HEK293T (cell line): ENCODE data around the gene CLHC1.
"Not testable (repeated sequence)": the region's sequence is repeated elsewhere in the genome, so short reads cannot be mapped to it uniquely, and the experiment has no call there.

Experiments
- CTCF ChIA-PET: fragments of 350-600 bp; formaldehyde crosslinking; extraction: SDS; loops from one replicate; lab custom pipeline; 2021; ENCODE audit warnings: antibody characterized with exemption, inconsistent platforms; lab: Yijun Ruan, JAX
- POLR2A ChIA-PET: fragments of 350-600 bp; formaldehyde crosslinking; extraction: SDS; loops from one replicate; lab custom pipeline; 2020; ENCODE audit warnings: antibody characterized with exemption, inconsistent platforms; lab: Yijun Ruan, JAX
- DNase-seq: peaks from one replicate; pipeline ENCODE4 v3.0.0; 2012; ENCODE audit warnings: mixed read lengths; ENCODE audit errors: extremely low spot score
- ARNT ChIP-seq: fragments of 450-650 bp; IDR thresholded peaks from 2 replicates; pipeline ENCODE4 v1.6.1; 2017; ENCODE audit warnings: mild to moderate bottlenecking
- BHLHE40 ChIP-seq: fragments of 450-650 bp; IDR thresholded peaks from 2 replicates; pipeline ENCODE4 v1.6.1; 2016; ENCODE audit warnings: mild to moderate bottlenecking, moderate library complexity, borderline replicate concordance
- CTBP1 ChIP-seq: fragments of 450-650 bp; IDR thresholded peaks from 2 replicates; pipeline ENCODE4 v1.6.1; 2016; ENCODE audit warnings: borderline replicate concordance
- ELF4 ChIP-seq: fragments of 450-650 bp; IDR thresholded peaks from 2 replicates; pipeline ENCODE4 v1.6.1; 2017; ENCODE audit warnings: antibody characterized with exemption
- FOXA1 ChIP-seq: fragments of 450-650 bp; IDR thresholded peaks from 2 replicates; pipeline ENCODE4 v1.6.1; 2016; ENCODE audit warnings: mild to moderate bottlenecking
- FOXK2 ChIP-seq: fragments of 450-650 bp; IDR thresholded peaks from 2 replicates; pipeline ENCODE4 v1.6.1; 2016; ENCODE audit warnings: mild to moderate bottlenecking
- FOXM1 ChIP-seq: fragments of 450-650 bp; IDR thresholded peaks from 2 replicates; pipeline ENCODE4 v1.6.1; 2017; ENCODE audit warnings: mild to moderate bottlenecking, borderline replicate concordance
- HDGF ChIP-seq: fragments of 450-650 bp; IDR thresholded peaks from 2 replicates; pipeline ENCODE4 v1.6.1; 2017; ENCODE audit warnings: antibody characterized with exemption, borderline replicate concordance
- L3MBTL2 ChIP-seq: fragments of 450-650 bp; conservative IDR thresholded peaks from 2 replicates; pipeline ENCODE4 v1.6.1; 2016; ENCODE audit warnings: mild to moderate bottlenecking
- LEF1 ChIP-seq: fragments of 450-650 bp; IDR thresholded peaks from 2 replicates; pipeline ENCODE4 v1.6.1; 2017; ENCODE audit warnings: mild to moderate bottlenecking, borderline replicate concordance
- NFRKB ChIP-seq: fragments of 450-650 bp; IDR thresholded peaks from 2 replicates; pipeline ENCODE4 v1.6.1; 2016; ENCODE audit warnings: mild to moderate bottlenecking, moderate library complexity
- SP1 ChIP-seq: fragments of 450-650 bp; IDR thresholded peaks from 2 replicates; pipeline ENCODE4 v1.6.1; 2017
- SUZ12 ChIP-seq: fragments of 450-650 bp; IDR thresholded peaks from 2 replicates; pipeline ENCODE4 v1.6.1; 2016; ENCODE audit warnings: mild to moderate bottlenecking
- TARDBP ChIP-seq: fragments of 450-650 bp; IDR thresholded peaks from 2 replicates; pipeline ENCODE4 v1.6.1; 2016
- ZNF384 ChIP-seq: fragments of 450-650 bp; IDR thresholded peaks from 2 replicates; pipeline ENCODE4 v1.6.1; 2016
- TF ChIP-seq, protein P1 (sequence below): fragments of 450-650 bp; IDR thresholded peaks from 2 replicates; pipeline ENCODE4 v1.6.1; 2016

CLHC1 gene

DNA sequence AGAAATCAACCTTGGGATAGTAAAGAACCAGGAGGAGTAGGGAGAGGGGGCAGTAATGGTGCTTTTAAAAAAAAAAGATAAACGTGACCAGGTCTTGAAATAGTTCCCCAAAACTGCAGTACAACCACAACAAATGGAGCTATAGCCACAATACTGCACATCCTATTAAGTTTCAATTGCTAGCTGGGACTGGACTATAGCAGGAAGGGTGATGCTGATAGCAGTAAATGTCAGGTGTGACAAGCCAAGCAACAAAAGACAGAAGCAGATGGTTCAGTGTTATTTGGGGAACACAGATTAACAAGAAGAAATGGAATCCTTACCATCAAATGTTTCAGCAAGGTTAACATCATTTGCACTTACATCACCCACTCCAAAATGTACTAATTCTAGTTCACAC is 10.5 kb upstream of the CLHC1 start:
- TF ChIP-seq CTBP1 (no peak), BHLHE40 (no peak), FOXA1 (no peak), NFRKB (no peak), ELF4 (no peak)
- no peak for DNase-seq
- ChIA-PET POLR2A (no interaction called here), CTCF (no interaction called here)

DNA sequence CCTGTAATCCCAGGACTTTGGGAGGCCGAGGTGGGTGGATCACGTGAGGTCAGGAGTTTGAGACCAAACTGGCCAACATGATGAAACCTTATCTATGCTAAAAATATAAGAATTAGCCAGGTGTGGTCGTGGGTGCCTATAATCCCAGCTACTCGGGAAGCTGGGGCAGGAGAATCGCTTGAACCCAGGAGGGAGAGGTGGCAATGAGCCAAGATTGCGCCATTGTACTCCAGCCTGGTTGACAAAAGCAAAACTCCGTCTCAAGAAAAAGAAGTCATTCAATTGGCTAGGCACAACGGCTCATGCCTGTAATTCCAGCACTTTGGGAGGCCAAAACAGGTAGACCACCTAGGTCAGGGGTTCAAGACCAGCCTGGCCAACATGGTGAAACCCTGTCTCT is 9.5 kb upstream of the CLHC1 start:
- POLR2A ChIA-PET, CTCF ChIA-PET, DNase-seq: not testable (repeated sequence)

DNA sequence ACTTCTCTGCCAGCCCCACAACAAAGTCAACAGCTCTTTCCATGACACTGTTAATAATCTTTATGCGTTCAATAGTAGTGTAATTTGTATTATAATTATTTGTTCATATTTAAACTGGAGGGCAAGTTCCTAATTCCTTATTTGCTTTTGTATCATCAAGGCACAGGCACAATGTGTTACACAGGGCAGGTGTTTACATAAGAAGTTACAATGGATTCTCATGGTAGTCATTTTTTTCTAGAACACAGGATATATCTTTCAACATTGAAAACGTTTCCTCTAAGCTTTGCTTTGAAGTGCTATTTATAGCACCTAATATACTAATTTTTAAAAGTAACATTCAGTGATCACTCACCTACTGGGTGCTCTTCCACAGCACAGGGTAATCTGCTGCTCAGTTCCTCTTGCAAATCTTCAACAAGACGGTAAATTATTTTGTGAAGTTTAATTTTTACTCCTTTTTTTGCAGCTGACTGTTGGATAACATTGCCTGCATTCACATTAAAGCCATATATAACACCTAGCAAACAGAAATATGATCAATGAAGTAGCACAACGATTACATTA is 7.6 kb upstream of the CLHC1 start:
- ChIA-PET CTCF (no interaction called here), POLR2A (no interaction called here)

DNA sequence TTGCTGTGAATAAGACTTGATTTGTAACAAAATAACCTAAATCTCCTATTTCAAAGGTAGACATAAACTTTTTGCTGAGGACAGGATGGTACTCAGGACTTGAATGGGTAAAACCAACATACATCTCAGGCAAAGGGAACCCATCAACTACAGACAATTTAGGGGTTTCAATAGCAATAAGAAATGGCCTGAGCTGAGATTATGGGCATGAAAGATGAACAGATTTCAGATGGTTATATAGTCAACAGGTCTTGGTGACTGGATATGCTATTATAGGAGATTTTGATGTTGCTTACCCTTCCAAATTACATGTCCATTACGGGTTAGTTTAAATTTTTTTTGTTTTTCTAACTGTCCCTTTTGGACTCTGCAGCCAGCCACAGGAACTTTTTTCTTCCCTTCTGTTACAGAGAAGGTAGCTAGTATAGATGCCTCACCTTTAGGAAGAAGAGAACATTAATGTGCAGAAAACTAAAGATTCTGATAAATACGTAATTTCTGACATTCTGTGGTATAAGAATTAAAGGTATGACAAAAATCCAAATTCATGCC is 5.0 kb upstream of the CLHC1 start:
- TF ChIP-seq LEF1 (no peak), FOXK2 (no peak), ZNF384 (no peak), HDGF (no peak), ARNT (no peak)
- ChIA-PET POLR2A (no interaction called here), CTCF (no interaction called here)
- DNase-seq, result no peak

More for the DNA sequence above, 7.6 kb upstream of the CLHC1 start:
- no peak for TF ChIP-seq LEF1
- TF ChIP-seq SP1, result no peak
- no peak for TF ChIP-seq NFRKB
- TF ChIP-seq BHLHE40, result no peak
- no peak for TF ChIP-seq ARNT
- no peak for TF ChIP-seq ZNF384
- TF ChIP-seq CTBP1, result no peak
- TF ChIP-seq HDGF, result no peak
- TF ChIP-seq, protein P1, sequence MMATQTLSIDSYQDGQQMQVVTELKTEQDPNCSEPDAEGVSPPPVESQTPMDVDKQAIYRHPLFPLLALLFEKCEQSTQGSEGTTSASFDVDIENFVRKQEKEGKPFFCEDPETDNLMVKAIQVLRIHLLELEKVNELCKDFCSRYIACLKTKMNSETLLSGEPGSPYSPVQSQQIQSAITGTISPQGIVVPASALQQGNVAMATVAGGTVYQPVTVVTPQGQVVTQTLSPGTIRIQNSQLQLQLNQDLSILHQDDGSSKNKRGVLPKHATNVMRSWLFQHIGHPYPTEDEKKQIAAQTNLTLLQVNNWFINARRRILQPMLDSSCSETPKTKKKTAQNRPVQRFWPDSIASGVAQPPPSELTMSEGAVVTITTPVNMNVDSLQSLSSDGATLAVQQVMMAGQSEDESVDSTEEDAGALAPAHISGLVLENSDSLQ, result no peak
- no peak for TF ChIP-seq FOXA1
- TF ChIP-seq FOXM1, result no peak
- no peak for TF ChIP-seq FOXK2
- no peak for TF ChIP-seq L3MBTL2
- TF ChIP-seq TARDBP, result no peak
- TF ChIP-seq ELF4, result no peak
- no peak for TF ChIP-seq SUZ12
- no peak for DNase-seq

DNA sequence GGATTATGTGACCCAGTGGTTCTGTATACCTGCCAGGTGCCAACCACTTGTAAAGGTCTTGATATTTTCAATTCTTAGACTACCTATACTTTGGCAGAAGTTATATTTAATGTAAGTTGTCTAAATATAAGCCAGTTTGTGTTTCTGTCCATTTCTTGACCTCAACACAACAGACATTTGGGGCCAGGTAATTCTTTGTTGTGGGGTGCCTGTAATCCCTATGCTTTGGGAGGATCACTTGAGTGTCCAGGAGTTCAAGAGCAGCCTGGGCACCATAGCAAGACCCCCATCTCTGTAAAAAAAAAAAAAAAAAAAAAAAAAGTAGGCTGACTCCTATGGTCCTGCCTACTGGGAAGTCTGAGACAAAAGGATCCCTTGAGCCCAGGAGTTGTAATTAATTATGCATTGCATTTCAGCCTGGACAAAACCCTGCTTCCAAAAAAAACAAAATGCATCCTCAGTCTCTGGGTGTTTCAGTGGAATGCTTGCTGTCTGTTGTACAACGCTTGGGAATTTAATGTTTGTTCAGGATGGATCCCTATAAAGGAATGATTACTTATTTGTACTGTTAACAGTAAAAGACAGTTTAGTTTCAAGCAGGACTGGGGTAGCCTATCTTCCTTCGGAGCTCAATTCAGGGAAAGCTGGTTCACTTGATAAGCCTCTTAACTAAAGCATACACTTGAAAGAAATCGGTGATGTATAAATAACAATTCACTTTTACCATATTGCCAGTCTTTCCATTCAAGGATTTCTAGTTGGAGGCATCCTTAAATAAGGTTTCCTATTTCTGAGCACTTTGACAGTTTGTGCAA is 3.8 kb upstream of the CLHC1 start:
- TF ChIP-seq SUZ12, result no peak
- no peak for TF ChIP-seq TARDBP
- no peak for TF ChIP-seq L3MBTL2
- TF ChIP-seq NFRKB, result no peak
- no peak for TF ChIP-seq SP1
- no peak for TF ChIP-seq ELF4
- TF ChIP-seq ZNF384, result 0 out of 2 replicates have a peak, but pooled peaks have one; percentile 23
- POLR2A ChIA-PET, result no interaction called here
- no peak for DNase-seq
- CTCF ChIA-PET, result no interaction called here

DNA sequence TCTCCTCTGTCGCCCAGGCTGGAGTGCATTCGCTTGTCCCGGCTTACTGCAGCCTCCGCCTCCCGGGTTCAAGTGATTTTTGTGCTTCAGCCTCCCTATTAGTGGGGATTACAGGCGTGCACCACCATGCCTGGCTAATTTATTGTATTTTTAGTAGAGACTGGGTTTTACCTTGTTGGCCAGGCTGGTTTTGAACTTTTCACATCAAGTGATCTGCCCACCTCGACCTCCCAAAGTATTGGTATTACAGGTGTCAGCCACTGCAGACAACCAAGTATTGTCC is 1.5 kb upstream of the CLHC1 start:
- no peak for TF ChIP-seq ELF4
- ChIA-PET POLR2A (no interaction called here), CTCF (no interaction called here)
- no peak for DNase-seq

DNA sequence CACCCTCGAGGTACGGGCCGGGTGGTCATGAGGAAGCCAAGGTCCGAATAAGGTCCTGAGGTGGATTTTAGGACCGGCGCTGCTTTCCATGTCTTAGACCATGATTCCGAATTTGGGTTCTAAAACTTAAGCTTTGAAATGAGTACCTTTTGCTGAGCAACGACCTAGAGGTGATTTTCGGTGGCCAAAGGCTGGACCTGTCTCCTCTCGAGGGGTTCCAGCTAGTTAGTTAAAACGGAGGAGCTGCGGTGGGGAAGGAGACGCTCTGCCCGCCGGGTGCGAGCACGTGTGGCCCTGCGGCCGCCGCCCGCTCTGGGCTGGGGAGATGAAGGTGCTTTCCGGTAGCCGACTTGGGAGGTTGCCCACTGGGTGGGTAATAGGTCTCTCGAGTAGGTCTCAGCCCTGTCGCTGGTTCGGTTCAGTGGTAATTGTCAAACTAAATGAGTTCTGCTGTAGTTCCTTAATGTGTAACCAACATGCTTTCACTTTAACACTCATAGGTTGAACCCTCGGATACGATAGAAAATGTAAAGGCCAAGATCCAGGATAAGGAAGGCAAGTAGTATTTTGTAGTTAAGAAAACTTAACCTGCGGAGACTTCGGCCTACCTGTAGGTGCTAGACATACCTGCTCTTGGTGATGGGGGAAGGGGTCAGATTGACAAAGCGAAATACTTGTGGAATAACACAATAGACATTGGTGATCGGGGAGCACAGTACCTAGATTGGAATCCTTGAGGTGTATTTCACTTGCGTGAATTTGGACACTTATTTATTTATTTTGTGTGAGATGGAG is 967 bp upstream of the CLHC1 start:
- ChIA-PET CTCF (interaction anchor here (0.6 kb wide), 1 partner anchor 27 kb away, joined by 4 read pairs; no protein-coding TSS in a partner anchor), POLR2A (interaction anchor here (0.9 to 1.4 kb wide), 11 partner anchors 9 to 385 kb away, joined by 3 to 9 read pairs (median 5); partner anchors contain the start of genes CFAP36, MTIF2, PPP4R3B and RTN4)
- TF ChIP-seq FOXA1 (no peak), FOXK2 (no peak), BHLHE40 (no peak), L3MBTL2 (peak; percentile 2; the same call in 1 of the 2 replicates), CTBP1 (no peak), NFRKB (0 out of 2 replicates have a peak, but pooled peaks have one; percentile 2), FOXM1 (no peak), HDGF (no peak)
- peak; percentile 21 for DNase-seq
